Measurements from ENCODE around the gene AFF3. TPM values are rescaled to one million over a fixed set of nuclear protein-coding genes. Genes with fewer than 3 reads are reported as not detected.

AFF3 gene
- total RNA-seq, 4 donors from 2014 or later, result 9.0 to 20.2 (median 14.5) TPM

DNA sequence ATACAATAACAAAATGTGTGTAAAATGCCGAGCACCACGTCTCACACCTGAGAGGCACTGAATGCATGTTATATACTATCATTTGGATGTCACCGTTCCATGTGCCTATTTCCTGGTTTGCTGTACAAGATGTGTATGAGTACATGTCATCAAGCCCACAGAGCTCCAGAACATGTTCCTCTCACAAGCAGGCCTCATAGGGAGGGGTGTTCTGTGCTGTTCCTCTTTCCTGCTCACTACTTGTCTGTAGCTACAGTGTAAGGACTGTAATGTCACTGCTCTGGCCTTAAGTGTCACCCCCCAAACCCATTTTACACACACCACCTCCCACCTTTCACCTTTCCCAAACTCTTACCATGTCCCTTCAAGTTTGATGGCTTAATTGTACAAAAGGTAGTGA is 1.8 kb downstream of the AFF3 start:
- no peak overlapping the region for H3K4me3 ChIP-seq
- no peaks in the 10 kb centered on the region for H3K9me3 ChIP-seq
- H3K36me3 ChIP-seq, result no peaks in the 10 kb centered on the region
- 73 to 85% methylated on average over 2 to 3 of the region's 3 CpGs for WGBS, 2 donors (ENCODE audit: low coverage in 1 of 2)
- H3K27me3 ChIP-seq, result no peaks in the 10 kb centered on the region
- H3K27ac ChIP-seq, result no peak overlapping the region
- intact Hi-C loops (cut with DNase I; ENCODE audit: low total_unique reads), result no loop called here
- peak; percentile 11 for DNase-seq
- in situ Hi-C loops (cut with MboI; ENCODE audit: low pct_ligation_motif_present in 1 of 4, low pct_unique_long_range_greater_than_20kb in 1 of 4, low sequenced_read_pairs in 3 of 4), result no loop called here
- TF ChIP-seq, protein P1, sequence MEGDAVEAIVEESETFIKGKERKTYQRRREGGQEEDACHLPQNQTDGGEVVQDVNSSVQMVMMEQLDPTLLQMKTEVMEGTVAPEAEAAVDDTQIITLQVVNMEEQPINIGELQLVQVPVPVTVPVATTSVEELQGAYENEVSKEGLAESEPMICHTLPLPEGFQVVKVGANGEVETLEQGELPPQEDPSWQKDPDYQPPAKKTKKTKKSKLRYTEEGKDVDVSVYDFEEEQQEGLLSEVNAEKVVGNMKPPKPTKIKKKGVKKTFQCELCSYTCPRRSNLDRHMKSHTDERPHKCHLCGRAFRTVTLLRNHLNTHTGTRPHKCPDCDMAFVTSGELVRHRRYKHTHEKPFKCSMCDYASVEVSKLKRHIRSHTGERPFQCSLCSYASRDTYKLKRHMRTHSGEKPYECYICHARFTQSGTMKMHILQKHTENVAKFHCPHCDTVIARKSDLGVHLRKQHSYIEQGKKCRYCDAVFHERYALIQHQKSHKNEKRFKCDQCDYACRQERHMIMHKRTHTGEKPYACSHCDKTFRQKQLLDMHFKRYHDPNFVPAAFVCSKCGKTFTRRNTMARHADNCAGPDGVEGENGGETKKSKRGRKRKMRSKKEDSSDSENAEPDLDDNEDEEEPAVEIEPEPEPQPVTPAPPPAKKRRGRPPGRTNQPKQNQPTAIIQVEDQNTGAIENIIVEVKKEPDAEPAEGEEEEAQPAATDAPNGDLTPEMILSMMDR (IDR thresholded peaks at IDR 0.05), result no peak
- TF ChIP-seq POLR2A (IDR thresholded peaks at IDR 0.05) (no peak), POLR2AphosphoS5 (IDR thresholded peaks at IDR 0.05) (no peak), EP300 (IDR thresholded peaks at IDR 0.05; ENCODE audit: low read depth) (no peak)
- no peaks in the 10 kb centered on the region for H3K4me1 ChIP-seq

DNA sequence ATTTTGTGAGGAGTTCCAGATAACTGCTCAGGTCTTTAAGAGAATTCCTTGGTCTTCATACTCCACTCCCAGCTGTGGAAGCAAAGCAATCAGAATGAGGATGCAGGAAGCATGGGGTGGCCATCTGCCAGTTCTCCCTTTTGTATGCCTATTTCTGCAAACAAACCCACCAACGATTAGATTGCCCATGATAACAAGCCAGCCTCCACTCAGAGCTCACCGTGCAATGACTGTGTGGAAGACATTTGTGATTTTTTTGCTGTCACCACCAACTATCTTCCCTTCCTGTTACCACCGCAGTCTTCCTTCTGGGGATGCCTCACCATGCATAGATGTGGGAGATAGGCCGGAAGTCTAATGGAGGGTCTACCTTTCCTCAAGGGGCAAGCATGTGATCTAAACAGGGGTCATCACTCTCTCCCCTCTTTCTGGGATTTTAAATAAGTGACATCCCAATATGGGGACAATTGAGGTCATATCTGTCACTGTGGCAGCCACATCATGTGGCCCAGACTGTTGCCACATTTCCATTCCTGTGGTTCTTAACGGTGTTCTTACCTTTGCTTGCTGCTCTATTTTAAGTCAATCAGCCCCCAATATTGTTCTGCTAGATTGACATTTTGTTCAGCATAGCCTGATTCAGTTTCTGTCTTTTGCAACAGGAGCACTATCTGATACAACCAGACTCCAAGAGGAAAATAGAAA is 4.4 kb downstream of the AFF3 start:
- 53 to 71% methylated on average over 2 to 5 of the region's 5 CpGs for WGBS, 2 donors (ENCODE audit: low coverage in 1 of 2)
- intact Hi-C loops (cut with DNase I; ENCODE audit: low total_unique reads), result no loop called here

DNA sequence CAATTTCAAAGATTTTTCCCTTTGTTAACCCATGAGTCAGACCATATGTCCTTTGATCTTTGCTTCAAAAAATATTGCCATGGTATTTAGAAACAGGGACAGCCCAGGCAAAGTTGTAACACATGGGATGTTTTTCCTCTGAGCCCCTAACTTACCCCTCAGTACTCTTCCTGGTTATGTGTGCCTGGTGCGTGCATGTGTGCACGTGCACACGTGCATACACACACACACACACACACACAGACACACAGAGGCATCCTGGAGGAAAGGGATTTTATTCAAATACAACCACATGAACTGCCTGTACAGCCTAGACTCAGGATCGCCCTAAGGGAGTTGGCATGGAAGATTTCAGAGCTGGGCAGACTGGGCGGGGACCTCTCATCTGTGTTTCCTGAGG is 5.1 kb downstream of the AFF3 start:
- TF ChIP-seq POLR2A (IDR thresholded peaks at IDR 0.05) (no peak), POLR2AphosphoS5 (IDR thresholded peaks at IDR 0.05) (no peak), EP300 (IDR thresholded peaks at IDR 0.05; ENCODE audit: low read depth) (no peak)
- TF ChIP-seq, protein P1 (IDR thresholded peaks at IDR 0.05), result no peak
- H3K4me1 ChIP-seq, result no peaks in the 10 kb centered on the region
- DNase-seq, result no peak
- intact Hi-C loops (cut with DNase I; ENCODE audit: low total_unique reads) (no loop called here), in situ Hi-C loops (cut with MboI; ENCODE audit: low pct_ligation_motif_present in 1 of 4, low pct_unique_long_range_greater_than_20kb in 1 of 4, low sequenced_read_pairs in 3 of 4) (no loop called here)
- no peaks in the 10 kb centered on the region for H3K27me3 ChIP-seq
- H3K9me3 ChIP-seq, result no peaks in the 10 kb centered on the region
- no peaks in the 10 kb centered on the region for H3K36me3 ChIP-seq
- H3K27ac ChIP-seq, result no peak overlapping the region
- 92% methylated on average over 5 of the region's 5 CpGs; no CpG with 5 or more reads in 1 of the 2 donors for WGBS, 2 donors (ENCODE audit: low coverage in 1 of 2)
- no peak overlapping the region for H3K4me3 ChIP-seq

More for the DNA sequence above, 4.4 kb downstream of the AFF3 start:
- in situ Hi-C loops (cut with MboI; ENCODE audit: low pct_ligation_motif_present in 1 of 4, low pct_unique_long_range_greater_than_20kb in 1 of 4, low sequenced_read_pairs in 3 of 4), result no loop called here
- Histone ChIP-seq H3K4me1 (no peaks in the 10 kb centered on the region), H3K27me3 (no peaks in the 10 kb centered on the region), H3K9me3 (no peaks in the 10 kb centered on the region), H3K27ac (no peak overlapping the region), H3K4me3 (no peak overlapping the region), H3K36me3 (no peaks in the 10 kb centered on the region)
- no peak for TF ChIP-seq POLR2A (IDR thresholded peaks at IDR 0.05)
- TF ChIP-seq POLR2AphosphoS5 (IDR thresholded peaks at IDR 0.05), result no peak
- no peak for TF ChIP-seq EP300 (IDR thresholded peaks at IDR 0.05; ENCODE audit: low read depth)
- TF ChIP-seq, protein P1 (IDR thresholded peaks at IDR 0.05), result no peak
- no peak for DNase-seq

DNA sequence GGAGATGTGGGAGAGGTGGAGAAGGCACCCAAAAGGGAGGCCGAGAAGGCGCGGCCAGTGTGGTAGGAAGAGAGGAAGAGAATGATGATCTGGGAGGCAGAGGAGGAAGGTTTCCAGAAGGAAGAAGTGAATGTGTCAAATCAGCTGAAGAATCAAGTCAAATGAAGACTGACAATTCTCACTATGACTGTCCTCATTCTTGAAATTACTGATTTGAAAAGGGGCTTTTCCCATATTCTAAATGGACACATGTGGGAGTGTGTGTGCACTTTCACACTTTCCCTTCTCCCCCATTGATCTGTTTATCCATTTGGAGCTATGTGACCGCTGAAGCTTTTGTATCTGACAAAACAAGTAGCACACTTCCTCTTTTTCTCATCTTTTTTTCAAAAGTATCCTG is 6.1 kb downstream of the AFF3 start:
- TF ChIP-seq EP300 (IDR thresholded peaks at IDR 0.05; ENCODE audit: low read depth) (no peak), POLR2A (IDR thresholded peaks at IDR 0.05) (no peak), POLR2AphosphoS5 (IDR thresholded peaks at IDR 0.05) (no peak)
- TF ChIP-seq, protein P1 (IDR thresholded peaks at IDR 0.05), result no peak
- H3K9me3 ChIP-seq, result no peaks in the 10 kb centered on the region
- no peak overlapping the region for H3K4me3 ChIP-seq
- no peaks in the 10 kb centered on the region for H3K27me3 ChIP-seq
- no peak for DNase-seq
- intact Hi-C loops (cut with DNase I; ENCODE audit: low total_unique reads) (no loop called here), in situ Hi-C loops (cut with MboI; ENCODE audit: low pct_ligation_motif_present in 1 of 4, low pct_unique_long_range_greater_than_20kb in 1 of 4, low sequenced_read_pairs in 3 of 4) (no loop called here)
- no peaks in the 10 kb centered on the region for H3K4me1 ChIP-seq
- no peaks in the 10 kb centered on the region for H3K36me3 ChIP-seq
- H3K27ac ChIP-seq, result no peak overlapping the region
- 66 to 88% methylated on average over 4 of the region's 4 CpGs for WGBS, 2 donors (ENCODE audit: low coverage in 1 of 2)
